SH-SY5Y (cell line): ENCODE results near the gene ERCC6.

Source experiments
- GATA2 ChIP-seq: IDR thresholded peaks from 2 replicates; pipeline ENCODE4 v1.6.1; 2011; ENCODE audit warnings: mild to moderate bottlenecking, low read depth, low read length
- GATA3 ChIP-seq: IDR thresholded peaks from 2 replicates; pipeline ENCODE4 v1.6.1; 2011; ENCODE audit warnings: low read depth, mild to moderate bottlenecking, low read length, moderate library complexity

GRCh38 chr10:49508654-49509053 lies 30.3 kb downstream of the ERCC6 start:
- TF ChIP-seq GATA3 (no peak), GATA2 (no peak)
